Astrocyte (in vitro differentiated cells and primary cell): ENCODE results near the gene PCMT1.

ENCODE experiments used
- EZH2 ChIP-seq: IDR thresholded peaks from 2 replicates; pipeline ENCODE4 v1.6.1; 2012; ENCODE audit warnings: mild to moderate bottlenecking, low read length, inconsistent platforms; ENCODE audit not compliant: insufficient read depth
- TF ChIP-seq, protein P1 (sequence below): IDR thresholded peaks from 2 replicates; pipeline ENCODE4 v1.5.1; 2011; ENCODE audit warnings: low read depth, mild to moderate bottlenecking, inconsistent platforms, low read length, moderate library complexity; ENCODE audit not compliant: insufficient read depth

DNA sequence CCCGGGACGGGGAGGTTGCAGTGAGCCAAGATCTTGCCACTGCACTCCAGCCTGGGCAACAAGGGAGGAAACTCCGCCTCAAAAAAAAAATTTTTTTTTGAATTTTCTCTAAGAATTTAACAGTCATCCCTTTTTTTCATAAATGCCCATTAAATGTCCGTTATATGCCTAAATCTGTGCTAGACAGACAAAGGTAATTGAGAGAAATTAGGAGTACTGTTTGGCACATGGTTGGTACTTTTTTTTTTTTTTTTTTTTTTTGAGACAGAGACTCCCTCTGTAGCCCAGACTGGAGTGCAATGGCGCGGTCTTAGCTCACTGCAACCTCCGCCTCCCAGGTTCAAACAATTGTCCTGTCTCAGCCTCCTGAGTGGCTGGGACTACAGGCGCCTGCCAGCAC, 1.7 kb downstream of the PCMT1 start:
- TF ChIP-seq, protein P1, sequence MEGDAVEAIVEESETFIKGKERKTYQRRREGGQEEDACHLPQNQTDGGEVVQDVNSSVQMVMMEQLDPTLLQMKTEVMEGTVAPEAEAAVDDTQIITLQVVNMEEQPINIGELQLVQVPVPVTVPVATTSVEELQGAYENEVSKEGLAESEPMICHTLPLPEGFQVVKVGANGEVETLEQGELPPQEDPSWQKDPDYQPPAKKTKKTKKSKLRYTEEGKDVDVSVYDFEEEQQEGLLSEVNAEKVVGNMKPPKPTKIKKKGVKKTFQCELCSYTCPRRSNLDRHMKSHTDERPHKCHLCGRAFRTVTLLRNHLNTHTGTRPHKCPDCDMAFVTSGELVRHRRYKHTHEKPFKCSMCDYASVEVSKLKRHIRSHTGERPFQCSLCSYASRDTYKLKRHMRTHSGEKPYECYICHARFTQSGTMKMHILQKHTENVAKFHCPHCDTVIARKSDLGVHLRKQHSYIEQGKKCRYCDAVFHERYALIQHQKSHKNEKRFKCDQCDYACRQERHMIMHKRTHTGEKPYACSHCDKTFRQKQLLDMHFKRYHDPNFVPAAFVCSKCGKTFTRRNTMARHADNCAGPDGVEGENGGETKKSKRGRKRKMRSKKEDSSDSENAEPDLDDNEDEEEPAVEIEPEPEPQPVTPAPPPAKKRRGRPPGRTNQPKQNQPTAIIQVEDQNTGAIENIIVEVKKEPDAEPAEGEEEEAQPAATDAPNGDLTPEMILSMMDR = no peak
- TF ChIP-seq EZH2 = no peak
